Measurements from ENCODE around the gene KCNJ12.
"Not testable (repeated sequence)": the region's sequence is repeated elsewhere in the genome, so short reads cannot be mapped to it uniquely, and the experiment has no call there.

The KCNJ12 gene

GRCh38 chr17:21406616-21407404, 30.7 kb downstream of the KCNJ12 start:
- in situ Hi-C loops (cut with MboI; ENCODE audit: low sequenced_read_pairs): not testable (repeated sequence)

GRCh38 chr17:21407752-21408151, 31.6 kb downstream of the KCNJ12 start:
- in situ Hi-C loops (cut with MboI; ENCODE audit: low sequenced_read_pairs): not testable (repeated sequence)

GRCh38 chr17:21408224-21408623, 32.1 kb downstream of the KCNJ12 start:
- in situ Hi-C loops (cut with MboI; ENCODE audit: low sequenced_read_pairs): not testable (repeated sequence)

- in situ Hi-C loops (cut with MboI; ENCODE audit: low sequenced_read_pairs): not testable (repeated sequence)
Measured at GRCh38 chr17:21408766-21409300, 32.7 kb downstream of the KCNJ12 start.

GRCh38 chr17:21409388-21409787, 33.2 kb downstream of the KCNJ12 start:
- in situ Hi-C loops (cut with MboI; ENCODE audit: low sequenced_read_pairs): not testable (repeated sequence)

- in situ Hi-C loops (cut with MboI; ENCODE audit: low sequenced_read_pairs): not testable (repeated sequence)
Measured at GRCh38 chr17:21409971-21410370, 33.8 kb downstream of the KCNJ12 start.

DNA sequence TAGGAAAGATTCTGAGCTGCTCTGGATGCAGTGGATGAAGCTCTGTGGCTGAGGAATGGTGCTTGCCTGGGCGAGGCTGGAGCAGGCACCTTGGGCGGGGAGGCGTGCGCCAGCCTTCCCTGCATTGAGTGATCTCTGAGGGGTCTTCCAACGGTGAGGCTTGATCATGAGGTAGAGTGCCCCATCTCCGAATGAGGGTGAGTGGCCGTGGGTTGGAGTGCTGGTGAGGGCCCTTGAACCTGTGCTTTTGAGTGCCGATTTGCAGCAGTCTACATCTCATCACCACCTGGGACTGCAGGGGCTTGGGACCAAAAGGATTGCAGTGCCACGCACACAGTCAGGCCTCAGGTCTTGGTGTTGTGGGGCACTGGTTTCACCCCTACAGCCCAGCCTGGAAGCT, 34.2 kb downstream of the KCNJ12 start:
- in situ Hi-C loops (cut with MboI; ENCODE audit: low sequenced_read_pairs): not testable (repeated sequence)

DNA sequence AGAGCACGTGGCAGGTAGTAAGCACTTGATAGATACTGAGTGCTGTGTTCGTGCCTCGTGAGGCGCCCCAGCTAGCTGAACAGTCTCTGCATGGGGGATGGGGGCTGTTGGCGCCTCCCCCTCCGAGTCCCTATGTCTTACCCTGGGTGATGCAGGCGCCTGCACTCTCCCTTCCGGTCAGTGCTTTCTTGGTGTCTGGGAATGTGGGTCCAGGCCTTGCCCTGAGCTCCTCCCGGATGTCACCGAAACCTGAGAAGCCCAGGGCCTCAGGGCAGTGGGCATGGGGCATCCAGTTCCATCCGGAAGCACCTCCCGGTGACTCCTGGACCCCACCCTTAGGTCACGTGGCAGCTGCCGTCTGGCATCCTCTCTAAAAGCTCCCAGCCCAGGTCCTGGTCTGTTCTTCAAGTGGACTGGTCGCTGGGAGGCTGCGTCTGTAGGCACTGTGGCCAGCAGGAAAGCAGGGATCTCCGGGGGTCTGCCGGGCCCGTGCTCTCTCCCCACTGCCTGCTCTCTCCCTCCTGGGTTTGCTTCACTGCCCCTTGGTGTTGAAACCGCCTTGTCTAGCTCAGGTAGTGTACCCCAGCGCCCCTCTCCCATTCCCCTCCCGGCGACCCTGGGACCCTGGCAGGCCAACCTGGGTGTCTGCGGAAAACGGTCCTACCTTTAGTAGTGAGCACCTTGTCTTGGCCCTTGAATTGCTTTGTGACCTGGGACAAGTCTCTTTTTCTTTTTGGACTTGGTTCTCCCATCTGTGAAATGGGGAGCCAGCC, 34.9 kb downstream of the KCNJ12 start:
- in situ Hi-C loops (cut with MboI; ENCODE audit: low sequenced_read_pairs): not testable (repeated sequence)

- in situ Hi-C loops (cut with MboI; ENCODE audit: low sequenced_read_pairs): not testable (repeated sequence)
Measured at GRCh38 chr17:21411679-21412205, 35.6 kb downstream of the KCNJ12 start.

DNA sequence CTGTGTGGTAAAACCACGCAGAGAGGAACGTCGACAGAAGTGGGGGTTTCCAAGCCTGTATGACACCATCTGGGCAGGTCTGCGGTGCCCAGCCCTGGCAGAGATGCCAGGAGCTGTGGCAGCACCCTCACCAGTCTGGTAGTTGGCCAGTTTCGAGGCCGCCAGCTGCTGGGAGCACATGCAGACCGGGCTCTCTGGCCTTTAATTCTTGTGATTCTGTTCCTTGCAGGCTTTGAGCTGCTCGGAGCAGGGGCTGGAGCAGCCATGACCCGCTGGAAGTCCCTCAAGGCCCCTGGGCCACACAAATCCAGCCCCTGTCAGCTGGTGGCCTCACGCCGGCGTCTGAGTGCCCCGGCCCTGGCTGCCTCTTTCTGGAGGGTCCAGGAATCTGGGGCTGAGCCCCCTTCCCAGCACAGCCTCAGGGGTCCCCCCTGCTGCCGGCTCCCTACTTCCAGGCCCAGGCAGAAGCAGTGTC, 36.1 kb downstream of the KCNJ12 start:
- in situ Hi-C loops (cut with MboI; ENCODE audit: low sequenced_read_pairs): not testable (repeated sequence)

GRCh38 chr17:21413570-21414279, 37.6 kb downstream of the KCNJ12 start:
- in situ Hi-C loops (cut with MboI; ENCODE audit: low sequenced_read_pairs): not testable (repeated sequence)

GRCh38 chr17:21414616-21415015, 38.5 kb downstream of the KCNJ12 start:
- in situ Hi-C loops (cut with MboI; ENCODE audit: low sequenced_read_pairs): not testable (repeated sequence)

DNA sequence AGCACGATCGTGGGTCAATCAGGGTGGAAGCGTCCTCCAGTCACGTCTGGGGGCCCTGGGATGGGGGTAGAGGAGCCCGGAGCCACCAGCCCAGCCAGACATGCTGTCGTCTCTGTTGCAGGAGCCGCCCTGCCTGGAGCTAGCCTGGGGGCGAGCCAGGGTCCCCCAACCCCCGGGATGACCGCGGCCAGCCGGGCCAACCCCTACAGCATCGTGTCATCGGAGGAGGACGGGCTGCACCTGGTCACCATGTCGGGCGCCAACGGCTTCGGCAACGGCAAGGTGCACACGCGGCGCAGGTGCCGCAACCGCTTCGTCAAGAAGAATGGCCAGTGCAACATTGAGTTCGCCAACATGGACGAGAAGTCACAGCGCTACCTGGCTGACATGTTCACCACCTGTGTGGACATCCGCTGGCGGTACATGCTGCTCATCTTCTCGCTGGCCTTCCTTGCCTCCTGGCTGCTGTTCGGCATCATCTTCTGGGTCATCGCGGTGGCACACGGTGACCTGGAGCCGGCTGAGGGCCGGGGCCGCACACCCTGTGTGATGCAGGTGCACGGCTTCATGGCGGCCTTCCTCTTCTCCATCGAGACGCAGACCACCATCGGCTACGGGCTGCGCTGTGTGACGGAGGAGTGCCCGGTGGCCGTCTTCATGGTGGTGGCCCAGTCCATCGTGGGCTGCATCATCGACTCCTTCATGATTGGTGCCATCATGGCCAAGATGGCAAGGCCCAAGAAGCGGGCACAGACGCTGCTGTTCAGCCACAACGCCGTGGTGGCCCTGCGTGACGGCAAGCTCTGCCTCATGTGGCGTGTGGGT, 39.2 kb downstream of the KCNJ12 start:
- in situ Hi-C loops (cut with MboI; ENCODE audit: low sequenced_read_pairs): not testable (repeated sequence)

DNA sequence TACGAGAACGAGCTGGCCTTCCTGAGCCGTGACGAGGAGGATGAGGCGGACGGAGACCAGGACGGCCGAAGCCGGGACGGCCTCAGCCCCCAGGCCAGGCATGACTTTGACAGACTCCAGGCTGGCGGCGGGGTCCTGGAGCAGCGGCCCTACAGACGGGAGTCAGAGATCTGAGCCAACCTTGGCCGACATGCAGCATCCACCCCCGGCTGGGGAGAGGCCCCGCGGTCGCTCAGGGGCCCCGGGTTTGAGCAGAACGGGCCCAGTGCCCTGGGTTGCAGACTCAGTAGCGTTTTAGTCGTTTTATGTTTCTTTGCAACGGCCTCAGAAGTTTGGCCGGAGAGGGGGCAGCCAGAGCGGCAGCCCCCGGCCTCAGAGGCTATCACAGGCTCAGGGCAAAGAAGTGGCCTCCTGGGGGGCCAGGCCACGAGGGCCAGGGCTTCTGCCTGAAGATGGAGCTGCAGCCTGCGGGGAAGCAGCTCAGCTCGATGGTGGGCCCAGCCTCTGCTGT, 40.4 kb downstream of the KCNJ12 start:
- in situ Hi-C loops (cut with MboI; ENCODE audit: low sequenced_read_pairs): not testable (repeated sequence)

GRCh38 chr17:21417349-21417748, 41.2 kb downstream of the KCNJ12 start:
- in situ Hi-C loops (cut with MboI; ENCODE audit: low sequenced_read_pairs): not testable (repeated sequence)

GRCh38 chr17:21417921-21418320, 41.8 kb downstream of the KCNJ12 start:
- in situ Hi-C loops (cut with MboI; ENCODE audit: low sequenced_read_pairs): no loop called here

DNA sequence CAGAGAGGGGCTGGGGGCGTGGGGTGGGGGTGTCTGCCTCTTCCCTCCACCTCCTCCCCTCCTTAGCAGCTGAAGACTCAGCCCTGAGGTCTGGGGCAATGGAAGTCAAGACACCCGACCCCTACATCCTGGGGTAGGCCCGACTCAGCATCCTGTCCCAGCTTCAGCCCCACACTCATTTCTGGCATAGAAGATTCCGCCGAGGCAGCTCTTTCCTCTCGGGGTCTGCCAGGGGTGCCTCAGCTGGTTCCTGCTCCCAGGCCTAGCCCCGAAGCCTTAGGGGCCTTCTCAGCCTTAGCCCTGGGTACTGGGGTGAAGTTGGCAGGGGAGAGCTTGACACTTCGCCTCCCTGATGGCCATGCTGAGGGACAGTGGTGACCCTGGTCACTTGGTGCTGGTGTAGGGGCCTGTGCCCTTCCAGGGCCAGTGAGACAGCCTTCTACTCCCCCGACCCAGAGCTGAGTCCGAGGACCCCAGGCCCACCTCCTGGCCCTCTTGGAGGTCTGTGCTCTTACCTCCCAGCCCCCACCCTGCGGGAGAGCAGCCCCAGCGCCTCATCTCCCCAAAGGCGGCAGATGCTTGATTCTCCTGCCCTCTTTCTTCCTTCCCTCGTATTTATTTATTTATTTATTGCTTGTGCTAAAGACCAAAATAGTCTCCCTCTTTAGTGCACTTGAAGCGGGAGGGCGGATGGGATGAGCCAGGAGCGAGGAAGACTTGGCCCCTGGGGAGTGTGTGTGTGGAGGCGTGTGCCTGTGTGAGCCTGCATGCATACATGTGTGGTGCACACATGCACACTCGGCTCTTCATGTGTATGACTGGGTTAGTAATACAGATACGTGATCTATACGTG, 42.5 kb downstream of the KCNJ12 start:
- in situ Hi-C loops (cut with MboI; ENCODE audit: low sequenced_read_pairs): no loop called here

DNA sequence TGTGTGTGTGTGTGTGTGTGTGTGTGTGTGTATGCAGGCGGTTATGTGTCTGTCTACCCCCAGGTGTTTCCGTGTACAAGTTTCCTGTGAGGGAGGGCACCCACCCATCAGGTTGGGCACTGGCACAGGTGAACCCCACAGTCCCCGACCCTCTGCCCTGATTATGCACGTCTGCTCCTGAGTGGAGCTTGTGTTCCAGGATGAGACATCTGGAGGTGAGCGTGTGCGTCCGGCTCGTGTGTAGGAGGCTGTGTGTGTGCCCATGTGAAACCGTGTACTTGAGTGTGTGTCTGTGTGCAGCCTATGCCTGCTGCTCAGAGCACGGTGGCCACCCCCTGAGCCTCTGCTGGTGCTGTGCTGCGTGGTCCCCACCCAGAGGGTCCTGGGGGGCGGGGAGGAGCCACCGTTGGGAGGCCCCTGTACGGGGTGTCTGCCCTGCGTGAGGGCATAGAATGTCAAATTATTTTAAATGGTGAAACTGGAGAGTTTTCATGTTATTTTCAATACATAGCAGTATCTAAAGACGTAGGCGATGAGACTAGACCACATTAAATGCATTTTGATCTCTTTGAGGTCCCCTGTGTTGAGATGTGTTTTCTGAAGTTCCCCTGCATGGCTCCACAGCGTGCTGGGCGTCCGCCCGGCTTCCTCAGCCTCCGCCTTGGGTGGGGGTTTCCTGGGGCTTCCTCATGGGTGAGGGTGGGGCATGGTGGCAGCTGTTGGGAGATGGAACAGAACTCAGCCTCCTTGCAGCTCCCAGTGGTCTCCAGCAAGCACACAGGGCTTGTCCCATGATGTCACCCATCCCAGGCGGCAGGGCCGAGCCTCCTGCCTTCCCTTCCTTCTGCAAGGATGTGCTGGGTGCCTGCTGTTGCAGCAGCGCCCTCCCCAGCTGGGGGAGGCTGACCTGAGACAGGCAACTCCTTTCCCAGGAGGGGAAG, 43.4 kb downstream of the KCNJ12 start:
- in situ Hi-C loops (cut with MboI; ENCODE audit: low sequenced_read_pairs): no loop called here

Data from HL-60/S4 (cell line).